Karpas-422 (cell line): ENCODE data around the gene GAS2L2. TPM values are rescaled to one million over a fixed set of nuclear protein-coding genes. Genes with fewer than 3 reads are reported as not detected.

Experiments
- DNase-seq: peaks from one replicate; pipeline ENCODE4 v3.0.0-alpha.2; 2015
- H2AFZ ChIP-seq: fragments of 200-600 bp; sonication (generic); 2 replicates; pipeline ENCODE4 v1.6.1; 2014; ENCODE audit warnings: antibody characterized with exemption, low read length, mixed read lengths
- H3K27ac ChIP-seq: fragments of 200-600 bp; sonication (generic); 2 replicates; pipeline ENCODE4 v1.5.1; 2014; ENCODE audit warnings: mild to moderate bottlenecking, low read length, moderate library complexity
- H3K27me3 ChIP-seq: fragments of 200-600 bp; sonication (generic); 2 replicates; pipeline ENCODE4 v1.6.1; 2014; ENCODE audit warnings: low read length, mixed read lengths
- H3K36me3 ChIP-seq: fragments of 200-600 bp; sonication (generic); 2 replicates; pipeline ENCODE4 v1.6.1; 2014; ENCODE audit warnings: low read length, mixed read lengths; ENCODE audit not compliant: insufficient read depth
- H3K4me1 ChIP-seq: fragments of 200-600 bp; sonication (generic); 2 replicates; pipeline ENCODE4 v1.6.1; 2014; ENCODE audit warnings: mild to moderate bottlenecking, low read length, mixed read lengths
- H3K4me2 ChIP-seq: fragments of 200-600 bp; sonication (generic); 2 replicates; pipeline ENCODE4 v1.6.1; 2014; ENCODE audit warnings: low read length, low read depth, mild to moderate bottlenecking; ENCODE audit not compliant: poor library complexity, severe bottlenecking
- H3K4me3 ChIP-seq: fragments of 200-600 bp; sonication (generic); 2 replicates; pipeline ENCODE4 v1.5.1; 2014; ENCODE audit warnings: mild to moderate bottlenecking, antibody characterized with exemption, low read length, mixed read lengths
- H3K79me2 ChIP-seq: fragments of 200-600 bp; sonication (generic); 2 replicates; pipeline ENCODE4 v1.6.1; 2014; ENCODE audit warnings: mild to moderate bottlenecking, low read length, mixed read lengths
- H3K9ac ChIP-seq: fragments of 200-600 bp; sonication (generic); 2 replicates; pipeline ENCODE4 v1.6.0; 2014; ENCODE audit warnings: low read length
- H3K9me2 ChIP-seq: fragments of 200-600 bp; sonication (generic), shearing (Covaris generic); replicated peaks from 2 replicates; pipeline ENCODE4 v1.6.0; 2014; ENCODE audit warnings: mild to moderate bottlenecking, low read length, moderate library complexity; ENCODE audit not compliant: insufficient read depth
- H3K9me3 ChIP-seq: fragments of 300-700, 200-600 bp; sonication (generic); 2 replicates; pipeline ENCODE4 v1.6.1; 2014; ENCODE audit warnings: low read length, mixed read lengths
- H4K20me1 ChIP-seq: fragments of 200-600 bp; sonication (generic); 2 replicates; pipeline ENCODE4 v1.6.1; 2014; ENCODE audit warnings: mild to moderate bottlenecking, antibody characterized with exemption, low read length, low read depth; ENCODE audit not compliant: insufficient read depth
- total RNA-seq: library from RNA; depleted of rRNA; stranded (reverse); fragments of >200 nt; shearing (Covaris generic); gene quantifications from 2 replicates; pipeline ENCODE4 v1.2.3, GENCODE V29; 2014; ENCODE audit warnings: low replicate concordance

Gene GAS2L2
- total RNA-seq, 1 experiment from 2014 or later: 0.07 TPM

- DNase-seq: no peak
- H3K36me3 ChIP-seq: no peaks in the 10 kb centered on the region
- H3K79me2 ChIP-seq: no peaks in the 10 kb centered on the region
- no peak overlapping the region for H3K4me2 ChIP-seq
- H3K9ac ChIP-seq: no peak overlapping the region
- no peaks in the 10 kb centered on the region for H3K27me3 ChIP-seq
- H3K27ac ChIP-seq: no peak overlapping the region
- H3K4me1 ChIP-seq: peaks cover 23% of the 10 kb centered on the region
- no peaks in the 10 kb centered on the region for H4K20me1 ChIP-seq
- H3K9me2 ChIP-seq: no peaks in the 10 kb centered on the region
- no peaks in the 10 kb centered on the region for H3K9me3 ChIP-seq
- no peak overlapping the region for H3K4me3 ChIP-seq
- no peak overlapping the region for H2AFZ ChIP-seq
Measured at GRCh38 chr17:35730400-35731005, 22.5 kb downstream of the GAS2L2 start.

DNA sequence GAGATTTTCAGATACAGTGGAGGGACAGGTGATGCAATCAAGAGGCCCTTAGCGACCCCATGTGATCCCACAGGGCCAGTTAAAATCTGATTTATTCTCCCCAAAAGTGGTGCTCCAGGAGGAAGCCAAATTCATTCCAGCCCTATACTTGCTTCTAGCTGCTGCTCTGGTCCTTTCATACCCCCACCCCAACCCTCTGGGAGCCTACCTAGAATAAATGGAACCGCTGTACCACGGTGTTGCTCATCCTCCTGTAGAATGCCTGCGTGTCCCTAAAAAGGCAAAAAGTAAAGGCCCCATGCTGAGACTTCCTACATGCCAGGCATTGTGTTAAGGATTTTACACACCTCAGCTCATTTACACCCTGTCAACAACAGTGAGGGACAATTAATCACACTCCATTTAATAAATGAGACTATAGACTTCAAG, 23.6 kb downstream of the GAS2L2 start:
- Histone ChIP-seq H3K27me3 (no peaks in the 10 kb centered on the region), H3K36me3 (peaks cover 1% of the 10 kb centered on the region; the same call in 1 of the 2 replicates), H3K9me3 (no peaks in the 10 kb centered on the region), H4K20me1 (no peaks in the 10 kb centered on the region), H3K79me2 (no peaks in the 10 kb centered on the region), H3K9me2 (no peaks in the 10 kb centered on the region), H3K4me2 (no peak overlapping the region), H3K4me1 (peaks cover 26% of the 10 kb centered on the region), H3K4me3 (no peak overlapping the region), H3K27ac (no peak overlapping the region), H2AFZ (no peak overlapping the region), H3K9ac (no peak overlapping the region)
- DNase-seq: no peak

GRCh38 chr17:35728551-35728950, 24.5 kb downstream of the GAS2L2 start:
- no peak overlapping the region for H2AFZ ChIP-seq
- DNase-seq: no peak
- H3K79me2 ChIP-seq: no peaks in the 10 kb centered on the region
- no peak overlapping the region for H3K4me3 ChIP-seq
- no peaks in the 10 kb centered on the region for H3K27me3 ChIP-seq
- H3K4me1 ChIP-seq: peaks cover 26% of the 10 kb centered on the region
- H3K36me3 ChIP-seq: peaks cover 10% of the 10 kb centered on the region
- H3K9ac ChIP-seq: no peak overlapping the region
- H3K4me2 ChIP-seq: no peak overlapping the region
- H3K9me2 ChIP-seq: no peaks in the 10 kb centered on the region
- H4K20me1 ChIP-seq: no peaks in the 10 kb centered on the region
- no peak overlapping the region for H3K27ac ChIP-seq
- H3K9me3 ChIP-seq: no peaks in the 10 kb centered on the region

DNA sequence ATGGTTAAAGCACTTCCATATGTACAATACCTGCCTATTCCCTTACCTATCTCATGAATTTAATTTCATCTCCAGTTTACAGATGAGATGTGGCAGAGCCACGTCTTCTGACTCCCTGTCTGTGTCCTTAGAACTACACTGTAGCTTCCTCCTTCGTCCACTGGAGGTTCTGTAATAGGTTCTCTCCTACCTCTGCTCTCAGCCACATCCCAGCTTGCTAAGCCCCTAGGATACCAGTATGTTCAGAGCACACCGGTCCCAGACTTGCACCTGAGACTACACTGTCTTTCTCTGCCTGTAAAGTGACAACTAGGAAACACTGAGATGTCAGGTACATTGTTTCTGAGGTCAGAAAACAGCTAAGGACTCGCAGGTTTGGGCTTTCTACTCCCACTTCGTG, 25.4 kb downstream of the GAS2L2 start:
- Histone ChIP-seq H3K9me3 (no peaks in the 10 kb centered on the region), H2AFZ (no peak overlapping the region), H3K9me2 (no peaks in the 10 kb centered on the region), H4K20me1 (no peaks in the 10 kb centered on the region), H3K9ac (no peak overlapping the region), H3K4me2 (peak overlapping the region; percentile 58), H3K27me3 (no peaks in the 10 kb centered on the region), H3K4me3 (no peak overlapping the region), H3K4me1 (peaks cover 26% of the 10 kb centered on the region), H3K27ac (peak overlapping the region; percentile 80), H3K79me2 (no peaks in the 10 kb centered on the region), H3K36me3 (peaks cover 11% of the 10 kb centered on the region)
- DNase-seq: no peak

DNA sequence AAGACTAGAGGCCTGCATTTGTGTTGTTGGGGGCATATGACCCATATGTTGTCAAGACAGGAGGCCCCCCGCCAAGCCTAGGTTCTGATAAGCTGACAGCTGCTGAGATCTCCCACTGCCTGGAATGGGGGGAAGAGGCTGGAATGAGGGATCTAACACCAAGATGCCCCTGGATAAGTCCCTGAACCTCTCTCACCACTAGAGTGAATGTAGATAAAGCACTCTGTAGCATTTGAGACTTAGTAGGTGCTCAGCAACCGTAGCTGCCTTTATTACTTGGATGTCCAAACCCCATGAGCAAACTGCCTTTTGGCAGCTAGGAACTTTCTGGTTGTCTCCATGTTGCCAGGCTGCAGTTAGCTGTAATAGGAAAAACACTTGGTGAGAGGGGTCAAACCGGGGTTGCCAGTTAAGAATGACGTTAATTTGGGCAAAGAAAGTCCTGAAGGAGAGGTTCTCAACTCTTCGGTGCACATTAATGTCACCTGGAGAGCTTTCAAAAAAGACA, 26.0 kb downstream of the GAS2L2 start:
- DNase-seq: no peak
- peak overlapping the region; percentile 58 for H3K4me2 ChIP-seq
- H3K4me3 ChIP-seq: peak overlapping the region; percentile 40; the same call in 1 of the 2 replicates
- no peaks in the 10 kb centered on the region for H3K9me2 ChIP-seq
- peak overlapping the region; percentile 80 for H3K27ac ChIP-seq
- no peaks in the 10 kb centered on the region for H3K79me2 ChIP-seq
- H2AFZ ChIP-seq: no peak overlapping the region
- peaks cover 26% of the 10 kb centered on the region for H3K4me1 ChIP-seq
- peaks cover 11% of the 10 kb centered on the region for H3K36me3 ChIP-seq
- no peaks in the 10 kb centered on the region for H3K9me3 ChIP-seq
- H3K27me3 ChIP-seq: no peaks in the 10 kb centered on the region
- peak overlapping the region; percentile 53 for H3K9ac ChIP-seq
- no peaks in the 10 kb centered on the region for H4K20me1 ChIP-seq

DNA sequence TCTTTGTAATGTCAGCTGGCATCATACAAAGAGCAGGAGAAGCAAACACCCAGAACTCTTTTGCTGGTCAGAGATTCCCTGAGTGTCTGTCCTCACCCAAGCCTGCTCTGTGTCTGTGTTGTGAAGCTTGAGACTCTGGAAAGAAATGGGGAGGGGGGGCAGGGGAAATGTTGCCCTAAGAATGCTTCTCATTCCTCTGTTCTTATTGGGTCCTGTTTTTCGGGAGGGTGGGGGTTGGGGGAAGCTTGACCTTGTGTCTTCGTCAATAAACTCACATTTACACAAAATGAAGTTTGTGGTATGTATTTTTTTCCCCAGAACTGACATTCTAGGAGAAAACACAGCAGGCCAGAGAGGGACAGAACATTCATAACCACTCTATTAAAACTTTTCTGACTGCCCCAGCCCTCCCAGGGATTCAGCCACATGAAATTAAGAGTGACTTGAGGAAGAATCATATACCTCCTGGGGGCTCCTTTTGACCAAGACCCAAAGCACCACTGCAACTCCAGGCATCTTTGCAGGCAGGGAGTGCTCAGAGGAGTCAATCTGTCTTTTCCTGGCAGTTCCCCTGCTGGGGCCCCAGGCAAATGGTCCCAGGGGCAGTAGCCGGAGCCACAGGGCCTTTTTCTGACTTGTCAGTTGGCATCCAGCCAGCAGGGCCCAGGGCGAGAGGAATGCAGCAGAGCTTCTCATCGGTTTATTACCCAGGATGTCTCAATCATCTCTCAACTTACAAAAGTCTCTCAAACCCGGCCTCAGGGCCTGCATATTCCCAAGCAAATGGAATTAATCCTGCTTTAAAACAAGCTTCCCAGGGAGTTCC, 26.7 kb downstream of the GAS2L2 start:
- no peaks in the 10 kb centered on the region for H4K20me1 ChIP-seq

GRCh38 chr17:35725802-35726126, 27.3 kb downstream of the GAS2L2 start:
- peaks cover 11% of the 10 kb centered on the region for H3K36me3 ChIP-seq
- peak overlapping the region; percentile 53; the same call in 1 of the 2 replicates for H3K9ac ChIP-seq

More for the DNA sequence above, 26.7 kb downstream of the GAS2L2 start:
- no peaks in the 10 kb centered on the region for H3K27me3 ChIP-seq
- DNase-seq: peak; percentile 86
- H3K9ac ChIP-seq: peak overlapping the region; percentile 53
- H3K4me1 ChIP-seq: peaks cover 26% of the 10 kb centered on the region
- no peaks in the 10 kb centered on the region for H3K9me3 ChIP-seq
- H2AFZ ChIP-seq: no peak overlapping the region
- H3K79me2 ChIP-seq: no peaks in the 10 kb centered on the region
- peak overlapping the region; percentile 80 for H3K27ac ChIP-seq
- H3K36me3 ChIP-seq: peaks cover 11% of the 10 kb centered on the region
- H3K9me2 ChIP-seq: no peaks in the 10 kb centered on the region
- peak overlapping the region; percentile 58 for H3K4me2 ChIP-seq
- H3K4me3 ChIP-seq: peak overlapping the region; percentile 40; the same call in 1 of the 2 replicates

DNA sequence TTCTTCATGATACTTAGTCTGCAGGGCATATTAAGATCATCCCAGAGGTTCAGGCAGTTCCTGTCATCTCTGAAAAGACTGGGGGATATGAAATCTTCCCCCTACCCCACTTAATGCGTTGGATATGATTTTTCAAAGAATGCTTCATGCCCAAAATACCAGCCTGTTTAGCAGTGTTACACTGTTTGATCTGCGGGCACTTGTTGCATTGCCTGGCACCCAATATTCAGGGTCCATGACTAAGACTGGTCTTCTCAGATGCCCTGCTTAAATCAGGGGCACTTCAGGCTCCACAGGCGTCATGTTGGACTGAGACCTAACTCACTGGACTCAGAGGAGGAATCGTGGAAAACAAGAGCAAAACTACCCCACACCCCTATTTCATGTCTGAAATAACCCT, 28.0 kb downstream of the GAS2L2 start:
- H4K20me1 ChIP-seq: no peaks in the 10 kb centered on the region
- peaks cover 11% of the 10 kb centered on the region for H3K36me3 ChIP-seq
- no peak overlapping the region for H3K4me2 ChIP-seq
- H3K4me3 ChIP-seq: no peak overlapping the region
- H3K79me2 ChIP-seq: no peaks in the 10 kb centered on the region
- no peak overlapping the region for H2AFZ ChIP-seq
- H3K4me1 ChIP-seq: peaks cover 26% of the 10 kb centered on the region
- H3K9me2 ChIP-seq: no peaks in the 10 kb centered on the region
- no peaks in the 10 kb centered on the region for H3K9me3 ChIP-seq
- H3K27ac ChIP-seq: no peak overlapping the region
- H3K9ac ChIP-seq: no peak overlapping the region
- no peaks in the 10 kb centered on the region for H3K27me3 ChIP-seq
- DNase-seq: no peak

More at GRCh38 chr17:35725802-35726126, 27.3 kb downstream of the GAS2L2 start:
- Histone ChIP-seq H3K4me3 (no peak overlapping the region), H3K4me2 (peak overlapping the region; percentile 58), H3K79me2 (no peaks in the 10 kb centered on the region), H3K27me3 (no peaks in the 10 kb centered on the region), H3K9me3 (no peaks in the 10 kb centered on the region), H4K20me1 (no peaks in the 10 kb centered on the region), H2AFZ (no peak overlapping the region), H3K27ac (peak overlapping the region; percentile 80; the same call in 1 of the 2 replicates), H3K9me2 (no peaks in the 10 kb centered on the region), H3K4me1 (peaks cover 26% of the 10 kb centered on the region)
- DNase-seq: no peak
